IMR-90 (cell line): ENCODE measurements around the gene OSBPL8. TPM values are rescaled to one million over a fixed set of nuclear protein-coding genes. Genes with fewer than 3 reads are reported as not detected.

Experiments used
- ATAC-seq: fragments of 200-7000 bp; cut with Tn5 transposase; 2 replicates; pipeline ENCODE4 v1.9.1; 2020; ENCODE audit warnings: low read depth, mild to moderate bottlenecking, moderate library complexity
- BruUV-seq: library from RNA; stranded (reverse); fragments of 400-500 nt; replicated peaks from 2 replicates; lab custom pipeline; 2021; lab: Mats Ljungman, UMichigan
- CTCF ChIA-PET: fragments of 300-600 bp; formaldehyde crosslinking; extraction: SDS; loops from one replicate; lab custom pipeline; 2021; ENCODE audit warnings: antibody characterized with exemption; lab: Yijun Ruan, JAX
- POLR2A ChIA-PET: fragments of 300-600 bp; sonication (Branson Sonifier 250); formaldehyde crosslinking; loops from one replicate; lab custom pipeline; 2022; ENCODE audit warnings: antibody characterized with exemption; ENCODE audit not compliant: unreplicated experiment; lab: Charles Lee
- DNase-seq: peaks from one replicate; pipeline ENCODE4 v3.0.0; 2013
- H2AFZ ChIP-seq: replicated peaks from 2 replicates; pipeline ENCODE3; 2013; ENCODE audit warnings: low read length, mild to moderate bottlenecking; ENCODE audit not compliant: poor library complexity
- H2AK5ac ChIP-seq: 2 replicates; pipeline ENCODE4 v1.6.1; 2013; ENCODE audit warnings: low read depth, low read length, inconsistent platforms
- H2AK9ac ChIP-seq: replicated peaks from 2 replicates; pipeline ENCODE3; 2013; ENCODE audit warnings: mild to moderate bottlenecking, low read depth, low read length, moderate library complexity; ENCODE audit not compliant: poor library complexity
- H2BK120ac ChIP-seq: 2 replicates; pipeline ENCODE4 v1.6.1; 2013; ENCODE audit warnings: low read depth, low read length, inconsistent platforms
- H2BK15ac ChIP-seq: 3 replicates; pipeline ENCODE4 v1.6.1; 2013; ENCODE audit warnings: low read depth, low read length, inconsistent platforms
- H2BK20ac ChIP-seq: 2 replicates; pipeline ENCODE4 v1.6.1; 2013; ENCODE audit warnings: low read depth, mild to moderate bottlenecking, inconsistent platforms, low read length, moderate library complexity
- H2BK5ac ChIP-seq: 2 replicates; pipeline ENCODE4 v1.6.1; 2013; ENCODE audit warnings: mild to moderate bottlenecking, low read depth, low read length, inconsistent platforms; ENCODE audit not compliant: poor library complexity, severe bottlenecking
- H3K14ac ChIP-seq: replicated peaks from 2 replicates; pipeline ENCODE4 v1.6.1; 2013; ENCODE audit warnings: low read depth, low read length, inconsistent platforms
- H3K18ac ChIP-seq: 2 replicates; pipeline ENCODE4 v1.6.1; 2013; ENCODE audit warnings: low read depth, low read length, control low read depth
- H3K23ac ChIP-seq: 2 replicates; pipeline ENCODE4 v1.6.1; 2013; ENCODE audit warnings: low read depth, low read length, inconsistent platforms
- H3K27ac ChIP-seq: 2 replicates; pipeline ENCODE4 v1.5.1; 2013; ENCODE audit warnings: mild to moderate bottlenecking, control low read depth, low read length; ENCODE audit not compliant: insufficient read depth
- H3K27me3 ChIP-seq: 2 replicates; pipeline ENCODE4 v1.6.1; 2013; ENCODE audit warnings: low read length; ENCODE audit not compliant: control insufficient read depth, insufficient read depth
- H3K36me3 ChIP-seq: 2 replicates; pipeline ENCODE4 v1.6.1; 2013; ENCODE audit warnings: low read length, mixed read lengths; ENCODE audit not compliant: control insufficient read depth, insufficient read depth
- H3K4ac ChIP-seq: 2 replicates; pipeline ENCODE4 v1.6.1; 2013; ENCODE audit warnings: low read depth, low read length, inconsistent platforms
- H3K4me1 ChIP-seq: 2 replicates; pipeline ENCODE4 v1.6.1; 2013; ENCODE audit warnings: low read length, mixed read lengths; ENCODE audit not compliant: control insufficient read depth, insufficient read depth
- H3K4me2 ChIP-seq: 2 replicates; pipeline ENCODE4 v1.6.1; 2013; ENCODE audit warnings: low read depth, mild to moderate bottlenecking, control low read depth, low read length, moderate library complexity
- H3K4me3 ChIP-seq: 2 replicates; pipeline ENCODE4 v1.5.1; 2013; ENCODE audit warnings: low read depth, mild to moderate bottlenecking, control low read depth, low read length, moderate library complexity; ENCODE audit not compliant: insufficient read depth
- H3K56ac ChIP-seq: 2 replicates; pipeline ENCODE4 v1.6.1; 2013; ENCODE audit warnings: low read length, inconsistent platforms; ENCODE audit not compliant: insufficient read depth; ENCODE audit errors: extremely low read depth
- H3K79me1 ChIP-seq, 2 experiments: 2 replicates each; pipeline ENCODE4 v1.6.1; 2013; ENCODE audit warnings: low read length in 2 of 2, inconsistent platforms in 1 of 2, low read depth in 1 of 2
- H3K9ac ChIP-seq: 2 replicates; pipeline ENCODE4 v1.6.1; 2013; ENCODE audit warnings: low read depth, low read length, control low read depth
- H3K9me1 ChIP-seq: 2 replicates; pipeline ENCODE4 v1.6.1; 2013; ENCODE audit warnings: low read length, inconsistent platforms; ENCODE audit not compliant: insufficient read depth
- H3K9me3 ChIP-seq: 2 replicates; pipeline ENCODE4 v1.6.1; 2013; ENCODE audit warnings: low read length; ENCODE audit not compliant: control insufficient read depth, insufficient read depth
- H4K20me1 ChIP-seq: 2 replicates; pipeline ENCODE4 v1.6.1; 2013; ENCODE audit warnings: low read length, inconsistent platforms; ENCODE audit not compliant: insufficient read depth
- H4K5ac ChIP-seq: 2 replicates; pipeline ENCODE4 v1.6.1; 2013; ENCODE audit warnings: mild to moderate bottlenecking, low read depth, low read length, control low read depth
- H4K8ac ChIP-seq, 2 experiments: 2 replicates each; pipeline ENCODE4 v1.6.1; 2013; ENCODE audit warnings: low read depth in 2 of 2, low read length in 2 of 2, control low read depth in 1 of 2, inconsistent platforms in 1 of 2
- H4K91ac ChIP-seq: 2 replicates; pipeline ENCODE4 v1.6.1; 2013; ENCODE audit warnings: low read depth, low read length, inconsistent platforms; ENCODE audit not compliant: insufficient read depth
- BHLHE40 ChIP-seq: fragments of 150-350 bp; IDR thresholded peaks from 2 replicates; pipeline ENCODE4 v1.6.1; 2016; ENCODE audit warnings: mild to moderate bottlenecking, low read depth, low read length
- FOS ChIP-seq: fragments of 150-350 bp; IDR thresholded peaks from 2 replicates; pipeline ENCODE4 v1.6.1; 2016; ENCODE audit warnings: low read depth, low read length
- MAZ ChIP-seq: IDR thresholded peaks from 2 replicates; pipeline ENCODE4 v1.6.1; 2012; ENCODE audit warnings: low read depth, mild to moderate bottlenecking, low read length, improper control_type of control experiment, moderate library complexity, borderline replicate concordance
- MXI1 ChIP-seq: IDR thresholded peaks from 2 replicates; pipeline ENCODE4 v1.6.1; 2012; ENCODE audit warnings: low read depth, mild to moderate bottlenecking, low read length, moderate library complexity, borderline replicate concordance
- NFE2L2 ChIP-seq: fragments of 150-350 bp; IDR thresholded peaks from 2 replicates; pipeline ENCODE4 v1.6.1; 2016; ENCODE audit warnings: low read depth, mild to moderate bottlenecking, low read length
- POLR2A ChIP-seq: IDR thresholded peaks from 2 replicates; pipeline ENCODE4 v1.6.1; 2012; ENCODE audit warnings: mild to moderate bottlenecking, low read depth, low read length
- RCOR1 ChIP-seq: IDR thresholded peaks from 2 replicates; pipeline ENCODE4 v1.6.1; 2012; ENCODE audit warnings: mild to moderate bottlenecking, low read length, improper control_type of control experiment; ENCODE audit not compliant: insufficient replicate concordance
- RFX5 ChIP-seq: IDR thresholded peaks from 2 replicates; pipeline ENCODE4 v1.8.0; 2012; ENCODE audit warnings: low read depth, mild to moderate bottlenecking, low read length, moderate library complexity
- WGBS, 2 experiments: methylation state at CpG; one replicate each; pipeline versions ENCODE4 v1.1.5 to v1.1.7; 2013; ENCODE audit warnings: missing lambda C conversion rate in 2 of 2; ENCODE audit not compliant: insufficient read length in 1 of 2; ENCODE audit errors: extremely low coverage in 2 of 2; 5-methylcytosine and 5-hydroxymethylcytosine counted together
- dilution Hi-C: fragments of 300-500 bp; cut with HindIII; formaldehyde crosslinking; loops from one replicate; pipeline ENCODE4 v1.14.3; 2018; ENCODE audit warnings: low sequenced_read_pairs; ENCODE audit not compliant: unreplicated experiment
- in situ Hi-C: fragments of 300-500 bp; cut with MboI; formaldehyde crosslinking; loops from 3 replicates; pipeline ENCODE4 v1.14.3; 2019; ENCODE audit warnings: low sequenced_read_pairs, inconsistent platforms, mixed read lengths
- intact Hi-C: fragments of 100-400 bp; cut with micrococcal nuclease; formaldehyde crosslinking; loops from 2 replicates; pipeline ENCODE4 v1.10.0; 2022
- polyA plus RNA-seq, 3 experiments: library from polyadenylated mRNA; depleted of rRNA; stranded (reverse); fragments of >200 nt; gene quantifications; 2 replicates each; pipeline ENCODE4 v1.2.3, GENCODE V29; 2012; ENCODE audit warnings: low replicate concordance in 1 of 3
- total RNA-seq: library from RNA; depleted of rRNA; stranded (reverse); fragments of >200 nt; gene quantifications from 2 replicates; pipeline ENCODE4 v1.2.3, GENCODE V29; 2012
- TF ChIP-seq, protein P1 (sequence below): fragments of 150-350 bp; IDR thresholded peaks from 2 replicates; pipeline ENCODE4 v1.6.1; 2017; ENCODE audit warnings: mild to moderate bottlenecking, antibody characterized with exemption, low read length, low read depth

Gene OSBPL8
- total and polyA plus RNA-seq, 2 of the 4 experiments (the other 2 are of a cell fraction), result 17.8 to 24.2 TPM

DNA sequence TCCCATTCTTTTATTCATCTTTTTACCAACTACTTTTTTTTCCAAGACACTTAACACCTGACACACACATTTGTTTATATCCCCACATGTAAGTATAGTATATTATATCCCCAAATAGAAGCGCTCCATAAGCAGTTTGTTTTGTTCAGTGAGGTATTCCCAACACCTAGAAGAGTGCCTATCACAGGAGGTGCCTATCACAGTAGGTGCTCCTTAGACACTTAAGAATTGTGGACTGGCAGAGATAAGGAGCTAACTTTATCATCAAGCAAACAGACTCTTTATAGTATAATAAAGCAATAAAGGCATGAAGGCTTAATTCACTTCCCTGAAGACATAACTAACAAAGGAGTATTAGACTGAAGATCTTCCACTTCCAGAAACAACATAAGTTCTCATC, 29.1 kb downstream of the OSBPL8 start:
- Histone ChIP-seq H3K4me1 (no peaks in the 10 kb centered on the region), H4K5ac (no peak overlapping the region), H3K9me3 (no peaks in the 10 kb centered on the region), H2AK9ac (no peak overlapping the region), H2BK15ac (no peak overlapping the region), H2BK5ac (no peak overlapping the region), H3K27me3 (no peaks in the 10 kb centered on the region), H3K4me2 (no peak overlapping the region), H3K79me1 (peaks cover 23 to 53% of the 10 kb centered on the region in 2 experiments), H4K20me1 (peaks cover 12% of the 10 kb centered on the region), H3K9ac (no peak overlapping the region), H2BK120ac (no peak overlapping the region), H3K18ac (no peak overlapping the region), H2AK5ac (no peak overlapping the region), H4K8ac (no peak overlapping the region), H3K4me3 (no peak overlapping the region), H3K9me1 (no peaks in the 10 kb centered on the region; the same call in none of the 2 replicates), H3K23ac (no peak overlapping the region), H2AFZ (no peak overlapping the region), H2BK20ac (no peak overlapping the region), H3K14ac (no peak overlapping the region), H3K27ac (no peak overlapping the region), H3K56ac (no peak overlapping the region), H3K36me3 (no peaks in the 10 kb centered on the region), H4K91ac (no peak overlapping the region), H3K4ac (no peak overlapping the region)
- TF ChIP-seq, protein P1, sequence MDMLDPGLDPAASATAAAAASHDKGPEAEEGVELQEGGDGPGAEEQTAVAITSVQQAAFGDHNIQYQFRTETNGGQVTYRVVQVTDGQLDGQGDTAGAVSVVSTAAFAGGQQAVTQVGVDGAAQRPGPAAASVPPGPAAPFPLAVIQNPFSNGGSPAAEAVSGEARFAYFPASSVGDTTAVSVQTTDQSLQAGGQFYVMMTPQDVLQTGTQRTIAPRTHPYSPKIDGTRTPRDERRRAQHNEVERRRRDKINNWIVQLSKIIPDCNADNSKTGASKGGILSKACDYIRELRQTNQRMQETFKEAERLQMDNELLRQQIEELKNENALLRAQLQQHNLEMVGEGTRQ, result no peak
- TF ChIP-seq MAZ, result no peak
- TF ChIP-seq POLR2A, result no peak
- no peak for TF ChIP-seq MXI1
- no peak for TF ChIP-seq BHLHE40
- no peak for TF ChIP-seq NFE2L2
- no peak for TF ChIP-seq FOS
- no peak for TF ChIP-seq RCOR1
- no peak for TF ChIP-seq RFX5
- no TSS peak for BruUV-seq
- ChIA-PET CTCF (no interaction called here), POLR2A (no interaction called here)
- ATAC-seq (no peak), DNase-seq (no peak)
- no CpG with 5 or more reads among the region's 1 CpG for WGBS, 2 experiments
- dilution Hi-C loops (no loop called here), in situ Hi-C loops (no loop called here), intact Hi-C loops (no loop called here)
